Calu3 (cell line): ENCODE results near the gene LMO1. TPM values are rescaled to one million over a fixed set of nuclear protein-coding genes. Genes with fewer than 3 reads are reported as not detected.
A peak's percentile ranks its signal among the peaks of the same experiment; 100 is the strongest.

Source experiments
- BruUV-seq: library from RNA; stranded (reverse); fragments of 400-500 nt; replicated peaks from 2 replicates; lab custom pipeline; 2021; lab: Mats Ljungman, UMichigan
- CTCF ChIA-PET: fragments of 300-600 bp; sonication (Branson Sonifier 250); formaldehyde crosslinking; loops from one replicate; lab custom pipeline; 2022; ENCODE audit warnings: antibody characterized with exemption; lab: Charles Lee
- DNase-seq: peaks from one replicate; pipeline ENCODE4 v3.0.0; 2022
- H3K27ac Mint-ChIP-seq: one replicate; pipeline ENCODE4 v1.8.0; 2022; ENCODE audit warnings: mixed read lengths; ENCODE audit not compliant: unreplicated experiment
- H3K27me3 Mint-ChIP-seq: one replicate; pipeline ENCODE4 v1.8.0; 2022; ENCODE audit warnings: mixed read lengths; ENCODE audit not compliant: unreplicated experiment
- H3K36me3 Mint-ChIP-seq: one replicate; pipeline ENCODE4 v1.8.0; 2022; ENCODE audit warnings: mild to moderate bottlenecking, moderate library complexity, mixed read lengths; ENCODE audit not compliant: insufficient read depth, unreplicated experiment
- H3K4me1 Mint-ChIP-seq: one replicate; pipeline ENCODE4 v1.8.0; 2022; ENCODE audit warnings: mild to moderate bottlenecking, low read depth, mixed read lengths; ENCODE audit not compliant: unreplicated experiment
- H3K4me3 Mint-ChIP-seq: one replicate; pipeline ENCODE4 v1.8.0; 2022; ENCODE audit warnings: mild to moderate bottlenecking, low read depth, moderate library complexity, mixed read lengths; ENCODE audit not compliant: unreplicated experiment
- H3K9me3 Mint-ChIP-seq: one replicate; pipeline ENCODE4 v1.8.0; 2022; ENCODE audit warnings: low read depth, mixed read lengths; ENCODE audit not compliant: unreplicated experiment
- CTCF ChIP-seq: fragments of 200-600 bp; IDR thresholded peaks from one replicate; pipeline ENCODE4 v1.8.0; 2022; ENCODE audit warnings: antibody characterized with exemption; ENCODE audit not compliant: unreplicated experiment
- intact Hi-C: fragments of 100-400 bp; cut with micrococcal nuclease; formaldehyde crosslinking; loops from one replicate; pipeline ENCODE4 v1.10.0; 2022; ENCODE audit not compliant: unreplicated experiment
- total RNA-seq: library from RNA; stranded (reverse); gene quantifications from 2 replicates; pipeline ENCODE4 v1.2.3, GENCODE V29; 2022

The LMO1 gene
- total RNA-seq, 1 experiment from 2014 or later = not detected

- Mint-ChIP-seq H3K4me1 (peaks cover 8% of the 10 kb centered on the region), H3K36me3 (no peaks in the 10 kb centered on the region), H3K27ac (no peak overlapping the region), H3K4me3 (no peak overlapping the region), H3K27me3 (peaks cover 81% of the 10 kb centered on the region), H3K9me3 (peaks cover 2% of the 10 kb centered on the region)
- intact Hi-C loops = no loop called here
- TF ChIP-seq CTCF = no peak
- CTCF ChIA-PET = interaction anchor here (1.6 kb wide), 1 partner anchor 15 kb away, joined by 3 read pairs; no protein-coding TSS in a partner anchor
- no TSS peak for BruUV-seq
- no peak for DNase-seq
Measured at GRCh38 chr11:8237453-8237852, 26.2 kb downstream of the LMO1 start.

DNA sequence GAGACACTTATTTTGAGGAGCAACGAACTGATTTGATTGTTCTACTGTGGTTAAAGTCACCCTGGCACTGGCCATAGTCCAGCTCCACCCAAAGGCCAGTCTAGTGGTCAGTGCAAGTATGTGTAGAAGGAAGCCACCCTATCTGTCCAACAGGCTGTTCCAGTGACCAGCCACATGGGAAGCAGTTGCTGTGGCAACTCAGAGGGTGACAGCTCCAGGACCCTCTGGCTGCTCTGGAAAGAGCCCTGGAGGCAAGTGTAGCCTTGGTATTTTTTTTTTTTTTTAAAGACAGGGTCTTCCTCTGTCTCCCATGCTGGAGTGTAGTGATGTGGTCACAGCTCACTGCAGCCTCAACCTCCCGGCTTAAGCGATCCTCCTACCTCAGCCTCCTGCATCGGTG, 27.8 kb downstream of the LMO1 start:
- CTCF ChIA-PET = no interaction called here
- intact Hi-C loops = no loop called here
- Mint-ChIP-seq H3K27ac (no peak overlapping the region), H3K27me3 (peaks cover 81% of the 10 kb centered on the region), H3K9me3 (no peaks in the 10 kb centered on the region), H3K4me3 (no peak overlapping the region), H3K4me1 (peaks cover 8% of the 10 kb centered on the region), H3K36me3 (no peaks in the 10 kb centered on the region)
- BruUV-seq = no TSS peak
- no peak for DNase-seq
- no peak for TF ChIP-seq CTCF

GRCh38 chr11:8234910-8235309, 28.8 kb downstream of the LMO1 start:
- H3K27ac Mint-ChIP-seq = peak overlapping the region; percentile 21
- no peaks in the 10 kb centered on the region for H3K36me3 Mint-ChIP-seq
- CTCF ChIA-PET = interaction anchor here (0.7 to 1.0 kb wide), 2 partner anchors 17 to 120 kb away, joined by 4 read pairs; no protein-coding TSS in a partner anchor

GRCh38 chr11:8234425-8234821, 29.3 kb downstream of the LMO1 start:
- CTCF ChIA-PET = interaction anchor here (0.7 to 1.0 kb wide), 2 partner anchors 18 to 120 kb away, joined by 4 read pairs; no protein-coding TSS in a partner anchor
- Mint-ChIP-seq H3K4me1 (peaks cover 8% of the 10 kb centered on the region), H3K4me3 (no peak overlapping the region), H3K27me3 (peaks cover 90% of the 10 kb centered on the region), H3K9me3 (no peaks in the 10 kb centered on the region), H3K27ac (peak overlapping the region; percentile 21), H3K36me3 (no peaks in the 10 kb centered on the region)
- intact Hi-C loops = no loop called here
- no TSS peak for BruUV-seq
- no peak for TF ChIP-seq CTCF
- DNase-seq = peak; percentile 36

More at GRCh38 chr11:8234910-8235309, 28.8 kb downstream of the LMO1 start:
- intact Hi-C loops = no loop called here
- BruUV-seq = no TSS peak
- Mint-ChIP-seq H3K27me3 (peaks cover 85% of the 10 kb centered on the region), H3K9me3 (no peaks in the 10 kb centered on the region), H3K4me3 (no peak overlapping the region), H3K4me1 (peaks cover 8% of the 10 kb centered on the region)
- no peak for TF ChIP-seq CTCF
- no peak for DNase-seq
